Measurements from ENCODE around the gene GRM7.

GRM7 gene

GRCh38 chr3:7752005-7752404 lies 891.1 kb downstream of the GRM7 start:
- Histone ChIP-seq H3K9ac (ENCODE audit: low read length) (no peak overlapping the region), H3K4me2 (ENCODE audit: low read depth, low read length) (no peak overlapping the region), H3K9me2 (replicated peaks; ENCODE audit: insufficient read depth, low read length) (no peaks in the 10 kb centered on the region), H3K79me2 (ENCODE audit: low read length) (no peaks in the 10 kb centered on the region), H3K9me3 (replicated peaks; ENCODE audit: insufficient read depth, low read length) (no peaks in the 10 kb centered on the region), H3K4me1 (ENCODE audit: low read length) (no peaks in the 10 kb centered on the region), H4K20me1 (ENCODE audit: insufficient read depth, low read length) (no peaks in the 10 kb centered on the region), H3K27me3 (replicated peaks; ENCODE audit: insufficient read depth, low read length) (no peaks in the 10 kb centered on the region), H3F3A (ENCODE audit: insufficient read depth, low read length) (no peaks in the 10 kb centered on the region), H2AFZ (ENCODE audit: low read length) (no peak overlapping the region), H3K36me3 (replicated peaks; ENCODE audit: insufficient read depth, low read length) (no peaks in the 10 kb centered on the region), H3K4me3 (ENCODE audit: low read length) (no peak overlapping the region), H3K27ac (ENCODE audit: low read length) (no peak overlapping the region)
- TF ChIP-seq EZH2phosphoT487 (IDR thresholded peaks at IDR 0.05; ENCODE audit: low read length) (no peak), CTCF (IDR thresholded peaks at IDR 0.05; ENCODE audit: low read length) (no peak), EZH2 (optimal IDR thresholded peaks at IDR 0.05; ENCODE audit: low read depth, low read length) (no peak)
- no peak for DNase-seq

GRCh38 chr3:7754653-7755441 lies 893.9 kb downstream of the GRM7 start:
- Histone ChIP-seq H3K4me1 (ENCODE audit: low read length) (no peaks in the 10 kb centered on the region), H3K9me2 (replicated peaks; ENCODE audit: insufficient read depth, low read length) (no peaks in the 10 kb centered on the region), H3K79me2 (ENCODE audit: low read length) (no peaks in the 10 kb centered on the region), H2AFZ (ENCODE audit: low read length) (no peak overlapping the region), H3K9me3 (replicated peaks; ENCODE audit: insufficient read depth, low read length) (no peaks in the 10 kb centered on the region), H3K4me3 (ENCODE audit: low read length) (no peak overlapping the region), H3F3A (ENCODE audit: insufficient read depth, low read length) (no peaks in the 10 kb centered on the region), H3K27ac (ENCODE audit: low read length) (no peak overlapping the region), H3K4me2 (ENCODE audit: low read depth, low read length) (no peak overlapping the region), H3K27me3 (replicated peaks; ENCODE audit: insufficient read depth, low read length) (no peaks in the 10 kb centered on the region), H3K9ac (ENCODE audit: low read length) (no peak overlapping the region), H4K20me1 (ENCODE audit: insufficient read depth, low read length) (no peaks in the 10 kb centered on the region), H3K36me3 (replicated peaks; ENCODE audit: insufficient read depth, low read length) (no peaks in the 10 kb centered on the region)
- DNase-seq: no peak
- no peak for TF ChIP-seq CTCF (IDR thresholded peaks at IDR 0.05; ENCODE audit: low read length)
- no peak for TF ChIP-seq EZH2phosphoT487 (IDR thresholded peaks at IDR 0.05; ENCODE audit: low read length)
- no peak for TF ChIP-seq EZH2 (optimal IDR thresholded peaks at IDR 0.05; ENCODE audit: low read depth, low read length)

- no peaks in the 10 kb centered on the region for H3K9me2 ChIP-seq (replicated peaks; ENCODE audit: insufficient read depth, low read length)
- no peaks in the 10 kb centered on the region for H3K4me1 ChIP-seq (ENCODE audit: low read length)
- TF ChIP-seq CTCF (IDR thresholded peaks at IDR 0.05; ENCODE audit: low read length) (no peak), EZH2phosphoT487 (IDR thresholded peaks at IDR 0.05; ENCODE audit: low read length) (no peak), EZH2 (optimal IDR thresholded peaks at IDR 0.05; ENCODE audit: low read depth, low read length) (no peak)
- DNase-seq: no peak
- H3K9me3 ChIP-seq (replicated peaks; ENCODE audit: insufficient read depth, low read length): no peaks in the 10 kb centered on the region
- no peak overlapping the region for H3K9ac ChIP-seq (ENCODE audit: low read length)
- no peak overlapping the region for H3K27ac ChIP-seq (ENCODE audit: low read length)
- H2AFZ ChIP-seq (ENCODE audit: low read length): no peak overlapping the region
- H3K79me2 ChIP-seq (ENCODE audit: low read length): no peaks in the 10 kb centered on the region
- no peaks in the 10 kb centered on the region for H3K27me3 ChIP-seq (replicated peaks; ENCODE audit: insufficient read depth, low read length)
- H3K36me3 ChIP-seq (replicated peaks; ENCODE audit: insufficient read depth, low read length): no peaks in the 10 kb centered on the region
- no peak overlapping the region for H3K4me2 ChIP-seq (ENCODE audit: low read depth, low read length)
- H3F3A ChIP-seq (ENCODE audit: insufficient read depth, low read length): no peaks in the 10 kb centered on the region
- H4K20me1 ChIP-seq (ENCODE audit: insufficient read depth, low read length): no peaks in the 10 kb centered on the region
- H3K4me3 ChIP-seq (ENCODE audit: low read length): no peak overlapping the region
Observed at GRCh38 chr3:7759630-7760029, 898.7 kb downstream of the GRM7 start.
